NT2/D1 (cell line): ENCODE measurements around the gene HAX1.

Experiments used
- YY1 ChIP-seq: IDR thresholded peaks from 2 replicates; pipeline ENCODE4 v1.6.1; 2011; ENCODE audit not compliant: insufficient read length, insufficient read depth
- ZNF274 ChIP-seq: IDR thresholded peaks from 2 replicates; pipeline ENCODE4 v1.6.1; 2011; ENCODE audit warnings: mild to moderate bottlenecking, low read depth, low read length

DNA sequence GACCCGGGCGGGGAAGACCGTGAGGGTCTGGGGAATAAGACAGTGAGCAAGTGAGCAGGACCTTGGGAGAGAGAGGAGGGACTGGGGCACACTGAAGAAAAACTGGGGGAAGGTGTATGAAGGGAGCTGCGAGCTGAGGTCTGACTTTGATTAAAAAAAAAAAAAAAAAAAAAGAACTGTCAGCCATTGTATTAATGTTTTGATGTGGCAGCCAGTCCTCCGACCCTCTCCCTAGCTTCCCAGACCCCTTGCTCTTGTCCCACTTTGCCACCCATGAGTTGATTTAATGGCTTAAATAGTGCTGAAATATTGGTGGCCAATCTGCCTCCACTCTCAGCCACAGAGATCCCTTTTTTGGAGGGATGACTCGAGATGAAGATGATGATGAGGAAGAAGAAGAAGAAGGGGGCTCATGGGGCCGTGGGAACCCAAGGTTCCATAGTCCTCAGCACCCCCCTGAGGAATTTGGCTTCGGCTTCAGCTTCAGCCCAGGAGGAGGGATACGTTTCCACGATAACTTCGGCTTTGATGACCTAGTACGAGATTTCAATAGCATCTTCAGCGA is 652 bp downstream of the HAX1 start:
- TF ChIP-seq ZNF274 = no peak
- TF ChIP-seq YY1 = no peak
